Keratinocyte (primary cell): Measurements from ENCODE around the gene UPF1. TPM values are rescaled to one million over a fixed set of nuclear protein-coding genes. Genes with fewer than 3 reads are reported as not detected.

Source experiments
- DNase-seq: peaks from one replicate; pipeline ENCODE4 v3.0.0-alpha.2; 2011; ENCODE audit warnings: low read depth, missing footprints, low spot score
- FAIRE-seq: peaks from 2 replicates; lab custom pipeline; 2011; peaks lifted over from hg19 to GRCh38; lab: Jason Lieb, UNC
- H2AFZ ChIP-seq: 2 replicates; pipeline ENCODE4 v1.6.0; 2012; ENCODE audit warnings: low read length, control low read depth, inconsistent platforms; ENCODE audit not compliant: control insufficient read depth
- H3K27ac ChIP-seq: 2 replicates; pipeline ENCODE4 v1.5.1; 2011; ENCODE audit warnings: low read length; ENCODE audit not compliant: control insufficient read depth, insufficient read depth
- H3K27me3 ChIP-seq: 3 replicates; pipeline ENCODE4 v1.6.0; 2011; ENCODE audit warnings: low read length; ENCODE audit not compliant: control insufficient read depth, insufficient read depth; ENCODE audit errors: extremely low read depth
- H3K36me3 ChIP-seq, 2 experiments: 2 replicates in 1 of 2; 3 replicates in 1 of 2; pipeline ENCODE4 v1.5.1; 2011; ENCODE audit warnings: low read length in 2 of 2, mild to moderate bottlenecking in 1 of 2; ENCODE audit not compliant: control insufficient read depth in 2 of 2, insufficient read depth in 2 of 2; ENCODE audit errors: extremely low read depth in 1 of 2
- H3K4me1 ChIP-seq: 3 replicates; pipeline ENCODE4 v1.5.1; 2011; ENCODE audit warnings: low read length; ENCODE audit not compliant: control insufficient read depth, insufficient read depth; ENCODE audit errors: extremely low read depth
- H3K4me2 ChIP-seq: 3 replicates; pipeline ENCODE4 v1.6.0; 2011; ENCODE audit warnings: low read depth, low read length; ENCODE audit not compliant: control insufficient read depth, insufficient read depth; ENCODE audit errors: extremely low read depth
- H3K4me3 ChIP-seq, 3 experiments: fragments of 200-600 bp in 1 of 3; sonication (generic) in 1 of 3; 2 replicates in 2 of 3; 3 replicates in 1 of 3; pipeline ENCODE4 v1.5.1; 2011 to 2016; ENCODE audit warnings: low read length in 3 of 3, mild to moderate bottlenecking in 3 of 3, control low read depth in 2 of 3, inconsistent platforms in 1 of 3, low read depth in 1 of 3, mixed read lengths in 1 of 3, mixed run types in 1 of 3, moderate library complexity in 1 of 3; ENCODE audit not compliant: control insufficient read depth in 2 of 3, insufficient read depth in 2 of 3; ENCODE audit errors: extremely low read depth in 1 of 3
- H3K79me2 ChIP-seq: 2 replicates; pipeline ENCODE4 v1.6.0; 2012; ENCODE audit warnings: low read length; ENCODE audit not compliant: control insufficient read depth, insufficient read depth
- H3K9ac ChIP-seq: 3 replicates; pipeline ENCODE4 v1.6.0; 2011; ENCODE audit warnings: low read length; ENCODE audit not compliant: control insufficient read depth, insufficient read depth; ENCODE audit errors: extremely low read depth
- H3K9me1 ChIP-seq: 3 replicates; pipeline ENCODE4 v1.6.0; 2011; ENCODE audit warnings: low read length; ENCODE audit not compliant: control insufficient read depth, insufficient read depth; ENCODE audit errors: extremely low read depth
- H3K9me3 ChIP-seq: 2 replicates; pipeline ENCODE4 v1.5.1; 2012; ENCODE audit warnings: low read depth, low read length; ENCODE audit not compliant: control insufficient read depth
- H4K20me1 ChIP-seq: 3 replicates; pipeline ENCODE4 v1.6.0; 2011; ENCODE audit warnings: low read length; ENCODE audit not compliant: control insufficient read depth, insufficient read depth; ENCODE audit errors: extremely low read depth
- EZH2 ChIP-seq: IDR thresholded peaks from one replicate; pipeline ENCODE4 v1.6.1; 2012; ENCODE audit warnings: inconsistent platforms, mild to moderate bottlenecking, low read length, moderate library complexity
- dilution Hi-C: fragments of 300-500 bp; cut with MboI; formaldehyde crosslinking; loops from one replicate; pipeline ENCODE4 v1.7.0; 2020; ENCODE audit warnings: low sequenced_read_pairs; ENCODE audit not compliant: extremely low pct_ligation_motif_present
- polyA plus RNA-seq, 5 experiments: library from polyadenylated mRNA; depleted of rRNA in 3 of 5; stranded (reverse) in 3 of 5; stranded (forward) in 1 of 5; unstranded in 1 of 5; fragments of >200 nt; gene quantifications; 1 replicate in 1 of 5; 2 replicates in 3 of 5; 3 replicates in 1 of 5; pipeline versions ENCODE4 v1.2.1 to v1.2.3, GENCODE V29; 2011 to 2012; ENCODE audit warnings: missing spikeins in 2 of 5, low read depth in 1 of 5, low replicate concordance in 1 of 5
- TF ChIP-seq, protein P1 (sequence below), 3 experiments: IDR thresholded peaks in 1 of 3; conservative IDR thresholded peaks in 1 of 3; optimal IDR thresholded peaks in 1 of 3; 2 replicates in 2 of 3; 3 replicates in 1 of 3; pipeline versions ENCODE3 to v1.5.1; 2011; ENCODE audit warnings: low read length in 3 of 3, mild to moderate bottlenecking in 3 of 3, moderate library complexity in 2 of 3, control low read depth in 1 of 3, inconsistent platforms in 1 of 3; ENCODE audit not compliant: insufficient read depth in 2 of 3; ENCODE audit errors: extremely low read depth in 1 of 3

UPF1 gene
- polyA plus RNA-seq, 1 donor (not counting 4 experiments of a cell fraction or from before 2014, with no cell fraction given), result 33.7 TPM

DNA sequence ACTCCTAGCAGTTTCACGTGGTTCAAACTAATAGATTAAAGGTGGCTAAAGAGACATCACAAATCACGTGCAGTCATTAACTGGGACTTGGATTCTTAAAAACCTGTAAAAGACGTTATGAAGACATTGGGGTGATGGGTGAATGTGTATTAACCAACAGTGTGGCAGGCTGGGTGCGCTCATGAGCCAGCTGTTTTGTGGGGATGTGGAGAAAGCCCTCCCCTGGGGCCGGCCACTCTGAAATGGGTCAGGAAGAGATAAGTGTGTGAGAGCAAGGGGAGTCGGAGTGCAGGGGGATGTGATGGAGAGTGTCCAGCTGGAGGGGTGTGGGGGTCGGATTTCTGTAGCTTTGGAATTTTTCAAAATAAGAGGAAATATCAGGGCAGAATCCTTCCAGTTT lies 10.4 kb downstream of the UPF1 start:
- peaks cover 10% of the 10 kb centered on the region for H3K9me1 ChIP-seq
- H3K36me3 ChIP-seq, result peaks cover 21 to 24% of the 10 kb centered on the region in 2 experiments
- DNase-seq (no peak), FAIRE-seq (no peak)
- H3K4me1 ChIP-seq, result peaks cover 6% of the 10 kb centered on the region
- no peak overlapping the region for H3K9ac ChIP-seq
- dilution Hi-C loops, result no loop called here
- no peak overlapping the region for H3K4me2 ChIP-seq
- H3K27ac ChIP-seq, result no peak overlapping the region
- no peaks in the 10 kb centered on the region for H3K27me3 ChIP-seq
- H3K9me3 ChIP-seq, result no peaks in the 10 kb centered on the region
- no peak overlapping the region for H3K4me3 ChIP-seq
- peaks cover 98% of the 10 kb centered on the region for H3K79me2 ChIP-seq
- H4K20me1 ChIP-seq, result peaks cover 73% of the 10 kb centered on the region
- TF ChIP-seq, protein P1, sequence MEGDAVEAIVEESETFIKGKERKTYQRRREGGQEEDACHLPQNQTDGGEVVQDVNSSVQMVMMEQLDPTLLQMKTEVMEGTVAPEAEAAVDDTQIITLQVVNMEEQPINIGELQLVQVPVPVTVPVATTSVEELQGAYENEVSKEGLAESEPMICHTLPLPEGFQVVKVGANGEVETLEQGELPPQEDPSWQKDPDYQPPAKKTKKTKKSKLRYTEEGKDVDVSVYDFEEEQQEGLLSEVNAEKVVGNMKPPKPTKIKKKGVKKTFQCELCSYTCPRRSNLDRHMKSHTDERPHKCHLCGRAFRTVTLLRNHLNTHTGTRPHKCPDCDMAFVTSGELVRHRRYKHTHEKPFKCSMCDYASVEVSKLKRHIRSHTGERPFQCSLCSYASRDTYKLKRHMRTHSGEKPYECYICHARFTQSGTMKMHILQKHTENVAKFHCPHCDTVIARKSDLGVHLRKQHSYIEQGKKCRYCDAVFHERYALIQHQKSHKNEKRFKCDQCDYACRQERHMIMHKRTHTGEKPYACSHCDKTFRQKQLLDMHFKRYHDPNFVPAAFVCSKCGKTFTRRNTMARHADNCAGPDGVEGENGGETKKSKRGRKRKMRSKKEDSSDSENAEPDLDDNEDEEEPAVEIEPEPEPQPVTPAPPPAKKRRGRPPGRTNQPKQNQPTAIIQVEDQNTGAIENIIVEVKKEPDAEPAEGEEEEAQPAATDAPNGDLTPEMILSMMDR (optimal IDR thresholded peaks at IDR 0.05 in 1 of 3, IDR thresholded peaks at IDR 0.05 in 1 of 3, conservative IDR thresholded peaks at IDR 0.05 in 1 of 3; ENCODE audit: extremely low read depth in 1 of 3, insufficient read depth in 2 of 3, low read length in 3 of 3), result no peak
- no peak for TF ChIP-seq EZH2
- no peak overlapping the region for H2AFZ ChIP-seq

DNA sequence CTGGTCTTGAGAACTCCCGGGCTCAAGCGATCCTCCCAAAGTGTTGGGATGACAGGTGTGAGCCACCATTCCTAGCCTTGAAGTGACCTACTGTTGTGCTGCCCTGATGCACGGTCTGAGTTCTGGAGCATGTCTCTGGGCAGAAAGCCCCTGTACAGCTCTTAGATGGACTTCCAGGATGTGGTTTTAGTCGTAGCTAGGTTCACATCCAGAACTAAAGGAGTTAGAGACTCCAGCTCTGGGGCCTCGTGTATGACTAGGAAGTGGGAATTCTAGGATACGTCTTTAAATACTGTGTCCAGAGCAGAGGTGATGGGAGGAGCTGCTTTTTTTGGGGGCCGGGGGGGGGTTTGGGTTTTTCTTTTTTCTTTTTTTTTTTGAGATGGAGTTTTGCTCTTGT lies 12.2 kb downstream of the UPF1 start:
- peaks cover 71% of the 10 kb centered on the region for H4K20me1 ChIP-seq
- H3K9me3 ChIP-seq, result no peaks in the 10 kb centered on the region
- H3K36me3 ChIP-seq, result peaks cover 18 to 19% of the 10 kb centered on the region in 2 experiments

More for the DNA sequence above, 12.2 kb downstream of the UPF1 start:
- dilution Hi-C loops, result no loop called here
- Histone ChIP-seq H3K4me2 (no peak overlapping the region), H2AFZ (no peak overlapping the region), H3K9me1 (peaks cover 10% of the 10 kb centered on the region), H3K9ac (no peak overlapping the region), H3K27me3 (no peaks in the 10 kb centered on the region), H3K4me3 (no peak overlapping the region), H3K79me2 (peaks cover 95% of the 10 kb centered on the region), H3K27ac (no peak overlapping the region), H3K4me1 (peaks cover 19% of the 10 kb centered on the region)
- no peak for FAIRE-seq
- TF ChIP-seq EZH2, result no peak
- TF ChIP-seq, protein P1 (optimal IDR thresholded peaks at IDR 0.05 in 1 of 3, IDR thresholded peaks at IDR 0.05 in 1 of 3, conservative IDR thresholded peaks at IDR 0.05 in 1 of 3; ENCODE audit: extremely low read depth in 1 of 3, insufficient read depth in 2 of 3, low read length in 3 of 3), result no peak
- DNase-seq, result no peak
